ENCODE data around the gene UQCC5. TPM values are rescaled to one million over a fixed set of nuclear protein-coding genes. Genes with fewer than 3 reads are reported as not detected.

Gene UQCC5
- total RNA-seq, 1 experiment from 2014 or later, result 45.8 TPM

DNA sequence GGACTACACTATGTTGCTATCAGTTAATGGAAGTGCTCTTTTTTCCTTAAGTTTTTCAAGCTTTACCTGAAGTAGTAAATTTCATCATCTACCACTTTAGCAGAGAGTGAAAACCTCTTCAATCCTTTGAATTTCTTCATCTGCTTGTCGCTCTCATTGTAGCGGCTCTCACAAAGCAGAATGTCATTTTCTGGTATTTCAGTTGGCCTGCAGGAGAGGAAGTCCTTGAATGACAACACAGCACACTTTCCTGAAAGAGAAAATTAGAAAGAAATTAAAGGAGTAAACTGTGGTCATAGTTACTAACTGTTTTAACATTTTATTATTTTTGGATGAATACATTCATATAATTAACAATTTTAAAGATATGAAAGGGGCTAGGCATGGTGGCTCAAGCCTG, 27.6 kb downstream of the UQCC5 start:
- H2BK15ac ChIP-seq (ENCODE audit: low read depth, low read length), result no peak overlapping the region
- WGBS (ENCODE audit: extremely low coverage, insufficient read length, low lambda C conversion rate), result no CpG with 5 or more reads among the region's 2 CpGs
- H3K18ac ChIP-seq (ENCODE audit: insufficient read length, low read depth, low read length), result no peak overlapping the region
- no peak overlapping the region for H2AFZ ChIP-seq (ENCODE audit: low read length)
- TF ChIP-seq, protein P1, sequence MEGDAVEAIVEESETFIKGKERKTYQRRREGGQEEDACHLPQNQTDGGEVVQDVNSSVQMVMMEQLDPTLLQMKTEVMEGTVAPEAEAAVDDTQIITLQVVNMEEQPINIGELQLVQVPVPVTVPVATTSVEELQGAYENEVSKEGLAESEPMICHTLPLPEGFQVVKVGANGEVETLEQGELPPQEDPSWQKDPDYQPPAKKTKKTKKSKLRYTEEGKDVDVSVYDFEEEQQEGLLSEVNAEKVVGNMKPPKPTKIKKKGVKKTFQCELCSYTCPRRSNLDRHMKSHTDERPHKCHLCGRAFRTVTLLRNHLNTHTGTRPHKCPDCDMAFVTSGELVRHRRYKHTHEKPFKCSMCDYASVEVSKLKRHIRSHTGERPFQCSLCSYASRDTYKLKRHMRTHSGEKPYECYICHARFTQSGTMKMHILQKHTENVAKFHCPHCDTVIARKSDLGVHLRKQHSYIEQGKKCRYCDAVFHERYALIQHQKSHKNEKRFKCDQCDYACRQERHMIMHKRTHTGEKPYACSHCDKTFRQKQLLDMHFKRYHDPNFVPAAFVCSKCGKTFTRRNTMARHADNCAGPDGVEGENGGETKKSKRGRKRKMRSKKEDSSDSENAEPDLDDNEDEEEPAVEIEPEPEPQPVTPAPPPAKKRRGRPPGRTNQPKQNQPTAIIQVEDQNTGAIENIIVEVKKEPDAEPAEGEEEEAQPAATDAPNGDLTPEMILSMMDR (conservative IDR thresholded peaks at IDR 0.05), result no peak
- H3K14ac ChIP-seq (ENCODE audit: insufficient read depth, low read length), result no peak overlapping the region
- no peak overlapping the region for H2AK5ac ChIP-seq (ENCODE audit: insufficient read length, low read length)
- Mint-ChIP-seq H3K4me1 (no peaks in the 10 kb centered on the region), H3K4me3 (no peak overlapping the region), H3K27me3 (ENCODE audit: low read depth) (no peaks in the 10 kb centered on the region), H3K36me3 (ENCODE audit: insufficient read depth in 1 of 3, low read depth in 3 of 3) (peaks cover 12 to 51% (median 51%) of the 10 kb centered on the region in 3 experiments; a peak in 6 of 7 replicates), H3K9me3 (no peaks in the 10 kb centered on the region), H3K27ac (no peak overlapping the region)
- no peak overlapping the region for H3K4me2 ChIP-seq (ENCODE audit: insufficient read depth, insufficient read length, low read length)
- H4K5ac ChIP-seq (ENCODE audit: insufficient read length, low read depth, low read length), result no peak overlapping the region
- H3K9me3 ChIP-seq (ENCODE audit: control insufficient read depth, low read depth, low read length), result no peaks in the 10 kb centered on the region
- H3K23ac ChIP-seq (ENCODE audit: insufficient read length, low read depth, low read length), result no peak overlapping the region
- no peaks in the 10 kb centered on the region for H3K23me2 ChIP-seq (ENCODE audit: insufficient read length, low read depth, low read length, poor library complexity, severe bottlenecking)
- no peaks in the 10 kb centered on the region for H3K4me1 ChIP-seq (ENCODE audit: insufficient read depth, low read length)
- H3K9ac ChIP-seq (ENCODE audit: extremely low read depth, insufficient read length, low read length), result no peak overlapping the region
- no peak overlapping the region for H4K91ac ChIP-seq (ENCODE audit: insufficient read length, low read depth, low read length)
- no peak overlapping the region for H3K56ac ChIP-seq (ENCODE audit: insufficient read length, low read depth, low read length)
- H4K8ac ChIP-seq (replicated peaks; ENCODE audit: insufficient read length, low read depth, low read length), result no peak overlapping the region
- no peak overlapping the region for H2BK120ac ChIP-seq (ENCODE audit: low read depth, low read length, poor library complexity, severe bottlenecking)
- H4K20me1 ChIP-seq (ENCODE audit: control insufficient read depth, insufficient read depth, insufficient read length), result no peaks in the 10 kb centered on the region
- no peak for DNase-seq
- H3K27me3 ChIP-seq (ENCODE audit: insufficient read depth, low read length), result no peaks in the 10 kb centered on the region
- H3K27ac ChIP-seq (ENCODE audit: insufficient read length, low read depth, low read length), result no peak overlapping the region
- no peak overlapping the region for H3K4ac ChIP-seq (ENCODE audit: low read depth, low read length)
- H3K79me2 ChIP-seq (ENCODE audit: insufficient read depth, low read length), result no peaks in the 10 kb centered on the region
- no peak overlapping the region for H3T11ph ChIP-seq (ENCODE audit: low read length)
- H2BK12ac ChIP-seq (ENCODE audit: insufficient read length, low read depth, low read length), result no peak overlapping the region
- H3K79me1 ChIP-seq (ENCODE audit: insufficient read depth, low read depth, low read length, poor library complexity, severe bottlenecking), result no peaks in the 10 kb centered on the region
- no peak overlapping the region for H2BK20ac ChIP-seq (ENCODE audit: low read depth, low read length, poor library complexity, severe bottlenecking)
- H2BK5ac ChIP-seq (ENCODE audit: insufficient read length, low read length), result no peak overlapping the region

Data from H9 (cell line).